Spleen (tissue), 11 donors: ENCODE data around the gene MRE11. TPM values are rescaled to one million over a fixed set of nuclear protein-coding genes. Genes with fewer than 3 reads are reported as not detected.

ENCODE experiments used
- DNase-seq: peaks from one replicate; pipeline ENCODE4 v3.0.0-alpha.2; 2020
- H3K27ac ChIP-seq, 8 donors: fragments of 200-600 bp; sonication (generic) in 7 of 8; 1 replicate in 4 of 8; 2 replicates in 4 of 8; pipeline versions ENCODE4 v1.5.0 to v1.8.0; 2016 to 2021; ENCODE audit warnings: inconsistent platforms in 4 of 8, mild to moderate bottlenecking in 4 of 8, moderate library complexity in 1 of 8
- H3K27me3 ChIP-seq, 7 donors: fragments of 200-600 bp; sonication (generic) in 6 of 7; replicated peaks in 1 of 7; 1 replicate in 4 of 7; 2 replicates in 3 of 7; pipeline versions ENCODE4 v1.5.0 to v1.8.0; 2016 to 2021; ENCODE audit warnings: inconsistent platforms in 3 of 7, mild to moderate bottlenecking in 1 of 7
- H3K36me3 ChIP-seq, 6 donors: fragments of 200-600 bp; sonication (generic) in 5 of 6; 1 replicate in 4 of 6; 2 replicates in 2 of 6; pipeline versions ENCODE4 v1.5.0 to v1.8.0; 2016 to 2021; ENCODE audit warnings: inconsistent platforms in 2 of 6
- H3K4me1 ChIP-seq, 6 donors: fragments of 200-600 bp; sonication (generic) in 5 of 6; 1 replicate in 3 of 6; 2 replicates in 3 of 6; pipeline versions ENCODE4 v1.5.0 to v1.8.0; 2016 to 2021; ENCODE audit warnings: inconsistent platforms in 3 of 6
- H3K4me3 ChIP-seq, 8 donors: fragments of 200-600 bp; sonication (generic) in 7 of 8; 1 replicate in 4 of 8; 2 replicates in 4 of 8; pipeline versions ENCODE4 v1.5.0 to v1.8.0; 2016 to 2021; ENCODE audit warnings: inconsistent platforms in 4 of 8, mild to moderate bottlenecking in 4 of 8, moderate library complexity in 2 of 8
- H3K9me3 ChIP-seq, 8 donors: fragments of 200-600 bp; sonication (generic) in 7 of 8; 1 replicate in 4 of 8; 2 replicates in 4 of 8; pipeline versions ENCODE4 v1.5.0 to v1.8.0; 2016 to 2021; ENCODE audit warnings: inconsistent platforms in 4 of 8
- POLR2A ChIP-seq, 3 donors: fragments of 450-650 bp; IDR thresholded peaks; one replicate each; pipeline ENCODE4 v1.5.1; 2017; ENCODE audit warnings: antibody characterized with exemption in 3 of 3, mild to moderate bottlenecking in 1 of 3
- POLR2AphosphoS5 ChIP-seq, 3 donors: sonication (generic); formaldehyde crosslinking; IDR thresholded peaks; one replicate each; pipeline ENCODE4 v1.5.1; 2017; ENCODE audit warnings: antibody characterized with exemption in 3 of 3
- WGBS, 5 donors: extraction: QIAGEN DNeasy Blood & Tissue Kit in 3 of 5; methylation state at CpG; one replicate each; pipeline versions ENCODE4 v1.1.5 to v1.1.7; 2013 to 2018; 5-methylcytosine and 5-hydroxymethylcytosine counted together
- intact Hi-C: fragments of 100-400 bp; cut with DNase I; formaldehyde crosslinking; loops from one replicate; pipeline ENCODE4 v1.15.0; 2023; ENCODE audit warnings: low total_unique reads
- polyA plus RNA-seq, 3 donors: library from polyadenylated mRNA; stranded (reverse); fragments of 200-250 nt; gene quantifications; one replicate each; pipeline ENCODE4 v1.2.1, GENCODE V29; 2013
- total RNA-seq, 7 donors: library from RNA; depleted of rRNA in 3 of 7; stranded (reverse); fragments of >200 nt in 3 of 7; fragmentation: NEBNext Ultra II Directional in 4 of 7; extraction: Animal tissue kit (Norgen Biotek cat#: 25700) in 4 of 7; gene quantifications; one replicate each; pipeline versions ENCODE4 v1.1.0 to v1.2.1, GENCODE V29; 2016 to 2021
- TF ChIP-seq, protein P1 (sequence below), 11 experiments: fragments of 200-600 bp in 7 of 11; fragments of 450-650 bp in 4 of 11; sonication (generic) in 4 of 11; IDR thresholded peaks in 8 of 11; conservative IDR thresholded peaks in 3 of 11; 1 replicate in 7 of 11; 2 replicates in 4 of 11; pipeline versions ENCODE4 v1.4.0 to v1.8.0; 2016 to 2021; ENCODE audit warnings: antibody characterized with exemption in 11 of 11, inconsistent platforms in 4 of 11, mild to moderate bottlenecking in 1 of 11
- donor health status: healthy with polysubstance abuse.
- donor health status: DM: no; HTN: no; CAD: no; lungs with moderate emphysema.
- donor health status: DM: no; HTN: no; CAD: no.
- donor health status: Bipolar disorder and iron deficiency.
- donor health status: healthy.
- donor health status: DM: no; HTN: no; CAD: no.
- donor health status: DM: yes; HTN: yes; CAD: no.

Gene MRE11
- total and polyA plus RNA-seq, 10 donors: 5.3 to 36.2 (median 23.9) TPM

DNA sequence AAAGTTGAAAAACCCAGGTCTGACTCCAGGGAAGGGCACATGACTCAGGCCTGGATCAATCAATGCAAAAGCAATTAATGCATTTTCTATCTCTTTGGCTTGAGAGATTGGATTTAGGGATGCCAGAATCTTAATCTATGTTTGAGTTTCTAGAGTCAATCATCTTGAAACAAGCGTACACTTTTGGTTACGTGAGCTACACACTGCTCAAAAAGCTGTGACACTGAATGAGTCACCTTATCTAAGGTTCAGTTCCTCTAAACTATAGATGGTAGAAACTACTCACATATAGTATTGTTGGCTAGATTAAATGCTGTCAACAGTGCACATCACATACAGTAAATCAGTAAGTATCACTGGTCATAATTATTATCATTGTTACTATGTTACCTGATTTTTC, 24.2 kb downstream of the MRE11 start:
- Histone ChIP-seq H3K4me3 (no peak overlapping the region), H3K27me3 (no peaks in the 10 kb centered on the region), H3K27ac (no peak overlapping the region), H3K36me3 (peaks cover 2 to 89% (median 38%) of the 10 kb centered on the region in 6 donors), H3K4me1 (peaks cover 0 to 14% (median 3%) of the 10 kb centered on the region in 6 donors), H3K9me3 (no peaks in the 10 kb centered on the region)
- 73 to 88% (median 85%) methylated on average over 2 of the region's 2 CpGs for WGBS, 5 donors
- DNase-seq: no peak
- intact Hi-C loops: no loop called here
- no peak for TF ChIP-seq POLR2AphosphoS5 (IDR thresholded peaks at IDR 0.05)
- TF ChIP-seq, protein P1, sequence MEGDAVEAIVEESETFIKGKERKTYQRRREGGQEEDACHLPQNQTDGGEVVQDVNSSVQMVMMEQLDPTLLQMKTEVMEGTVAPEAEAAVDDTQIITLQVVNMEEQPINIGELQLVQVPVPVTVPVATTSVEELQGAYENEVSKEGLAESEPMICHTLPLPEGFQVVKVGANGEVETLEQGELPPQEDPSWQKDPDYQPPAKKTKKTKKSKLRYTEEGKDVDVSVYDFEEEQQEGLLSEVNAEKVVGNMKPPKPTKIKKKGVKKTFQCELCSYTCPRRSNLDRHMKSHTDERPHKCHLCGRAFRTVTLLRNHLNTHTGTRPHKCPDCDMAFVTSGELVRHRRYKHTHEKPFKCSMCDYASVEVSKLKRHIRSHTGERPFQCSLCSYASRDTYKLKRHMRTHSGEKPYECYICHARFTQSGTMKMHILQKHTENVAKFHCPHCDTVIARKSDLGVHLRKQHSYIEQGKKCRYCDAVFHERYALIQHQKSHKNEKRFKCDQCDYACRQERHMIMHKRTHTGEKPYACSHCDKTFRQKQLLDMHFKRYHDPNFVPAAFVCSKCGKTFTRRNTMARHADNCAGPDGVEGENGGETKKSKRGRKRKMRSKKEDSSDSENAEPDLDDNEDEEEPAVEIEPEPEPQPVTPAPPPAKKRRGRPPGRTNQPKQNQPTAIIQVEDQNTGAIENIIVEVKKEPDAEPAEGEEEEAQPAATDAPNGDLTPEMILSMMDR (IDR thresholded peaks at IDR 0.05 in 8 of 11, conservative IDR thresholded peaks at IDR 0.05 in 3 of 11): no peak
- TF ChIP-seq POLR2A (IDR thresholded peaks at IDR 0.05): no peak

DNA sequence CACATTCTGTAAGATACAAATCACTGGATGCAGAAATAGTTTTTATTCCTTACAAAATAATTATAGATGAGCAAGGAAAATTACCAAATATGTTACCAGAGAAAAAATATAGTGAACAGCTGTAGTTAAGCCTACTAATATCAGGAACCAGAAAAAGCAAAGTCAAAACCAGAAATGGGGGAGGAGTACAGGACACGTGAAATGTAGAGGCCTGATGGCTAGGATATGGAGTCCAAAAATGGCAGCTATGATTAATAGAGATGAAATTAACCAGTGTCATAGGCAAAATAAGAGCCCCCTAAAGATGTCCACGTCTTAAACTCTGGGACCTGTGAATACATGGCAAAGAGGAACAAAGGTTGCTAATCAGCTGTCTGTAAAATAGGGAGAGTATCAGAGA, 34.1 kb downstream of the MRE11 start:
- H3K9me3 ChIP-seq: peaks cover 0 to 6% (median 0%) of the 10 kb centered on the region in 8 donors
- peaks cover 0 to 100% (median 48%) of the 10 kb centered on the region in 6 donors for H3K36me3 ChIP-seq
- no peaks in the 10 kb centered on the region for H3K4me1 ChIP-seq
- WGBS, 5 donors: 73 to 84% (median 78%) methylated on average over 2 of the region's 2 CpGs
- no peak overlapping the region for H3K27ac ChIP-seq
- TF ChIP-seq, protein P1 (IDR thresholded peaks at IDR 0.05 in 8 of 11, conservative IDR thresholded peaks at IDR 0.05 in 3 of 11): no peak
- TF ChIP-seq POLR2A (IDR thresholded peaks at IDR 0.05) (no peak), POLR2AphosphoS5 (IDR thresholded peaks at IDR 0.05) (no peak)
- intact Hi-C loops: no loop called here
- no peak overlapping the region for H3K4me3 ChIP-seq
- DNase-seq: no peak
- H3K27me3 ChIP-seq: no peaks in the 10 kb centered on the region

DNA sequence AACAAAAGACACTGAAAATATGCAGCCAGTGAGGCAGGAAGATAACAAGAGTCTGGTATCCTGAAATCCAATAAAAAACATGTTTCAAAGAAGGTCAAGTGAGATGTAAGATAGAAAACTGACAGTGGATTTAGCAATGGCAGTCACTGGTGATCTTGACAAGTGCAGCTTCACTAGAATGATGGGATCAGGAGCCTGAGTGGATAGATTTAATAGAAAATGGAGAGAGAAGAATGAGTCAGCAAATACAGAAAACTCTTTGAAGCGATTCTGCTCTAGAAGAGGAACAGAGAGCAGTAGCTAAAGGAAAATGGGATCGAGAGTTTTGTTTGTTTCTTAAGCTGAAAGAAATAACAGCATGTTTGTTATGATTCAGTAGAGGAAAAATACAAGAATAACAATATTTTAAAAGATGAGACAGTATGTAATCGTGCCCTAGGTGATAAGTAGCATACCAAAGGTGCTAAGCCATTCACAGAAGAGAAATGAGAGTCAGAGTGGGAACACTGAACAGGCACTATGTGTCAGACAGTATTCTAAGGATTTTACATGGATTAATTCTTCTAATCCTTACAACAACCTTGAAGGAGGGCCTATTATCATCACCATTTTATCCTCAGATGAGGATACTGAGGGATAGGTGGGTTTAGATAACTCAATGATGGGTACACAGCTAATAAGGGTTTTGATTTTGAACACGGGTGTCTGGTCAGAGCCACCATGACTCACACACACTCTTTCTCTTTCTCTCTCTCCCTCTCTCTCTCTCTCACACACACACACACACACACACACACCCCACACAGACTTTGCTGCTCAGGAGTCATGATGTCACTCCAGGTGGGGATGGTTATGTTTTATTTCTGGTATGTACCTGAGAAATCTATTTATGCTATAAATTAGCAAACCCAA, 36.3 kb downstream of the MRE11 start:
- WGBS, 5 donors: 76 to 90% (median 81%) methylated on average over 4 of the region's 4 CpGs
- intact Hi-C loops: no loop called here
- no peak overlapping the region for H3K4me3 ChIP-seq

More for the DNA sequence above, 36.3 kb downstream of the MRE11 start:
- no peaks in the 10 kb centered on the region for H3K27me3 ChIP-seq
- TF ChIP-seq POLR2AphosphoS5 (IDR thresholded peaks at IDR 0.05) (no peak), POLR2A (IDR thresholded peaks at IDR 0.05) (no peak)
- TF ChIP-seq, protein P1 (IDR thresholded peaks at IDR 0.05 in 8 of 11, conservative IDR thresholded peaks at IDR 0.05 in 3 of 11): no peak
- H3K27ac ChIP-seq: no peak overlapping the region
- peaks cover 0 to 98% (median 46%) of the 10 kb centered on the region in 6 donors for H3K36me3 ChIP-seq
- no peak for DNase-seq
- H3K4me1 ChIP-seq: no peaks in the 10 kb centered on the region
- H3K9me3 ChIP-seq: peaks cover 0 to 6% (median 0%) of the 10 kb centered on the region in 8 donors
